PC-3 (cell line): ENCODE data around the gene RFTN1. TPM values are rescaled to one million over a fixed set of nuclear protein-coding genes. Genes with fewer than 3 reads are reported as not detected.
A peak's percentile ranks its signal among the peaks of the same experiment; 100 is the strongest.

Experiments used
- ATAC-seq: fragments of 200-7000 bp; cut with Tn5 transposase; 2 replicates; pipeline ENCODE4 v1.9.1; 2020; ENCODE audit warnings: mild to moderate bottlenecking, moderate library complexity
- BruUV-seq: library from RNA; stranded (reverse); fragments of 400-500 nt; replicated peaks from 2 replicates; lab custom pipeline; 2021; lab: Mats Ljungman, UMichigan
- CTCF ChIA-PET: fragments of 300-600 bp; sonication (Branson Sonifier 250); formaldehyde crosslinking; loops from one replicate; lab custom pipeline; 2022; ENCODE audit warnings: antibody characterized with exemption; lab: Charles Lee
- POLR2A ChIA-PET: fragments of 300-600 bp; sonication (Branson Sonifier 250); formaldehyde crosslinking; loops from one replicate; lab custom pipeline; 2022; ENCODE audit warnings: antibody characterized with exemption; ENCODE audit not compliant: unreplicated experiment; lab: Charles Lee
- DNase-seq: peaks from one replicate; pipeline ENCODE4 v3.0.0-alpha.2; 2015
- H2AFZ ChIP-seq: fragments of 300-600 bp; sonication (generic); 2 replicates; pipeline ENCODE4 v1.6.0; 2016; ENCODE audit warnings: antibody characterized with exemption, low read length
- H3F3A ChIP-seq: fragments of 300-600 bp; sonication (generic); one replicate; pipeline ENCODE4 v1.6.0; 2017; ENCODE audit warnings: antibody characterized with exemption, low read length, control low read depth, mild to moderate bottlenecking; ENCODE audit not compliant: unreplicated experiment
- H3K27ac ChIP-seq: fragments of 300-600 bp; sonication (generic); 2 replicates; pipeline ENCODE4 v1.5.1; 2016; ENCODE audit warnings: mild to moderate bottlenecking, low read length
- H3K27me3 ChIP-seq: fragments of 300-600 bp; sonication (generic); 2 replicates; pipeline ENCODE4 v1.6.1; 2016; ENCODE audit warnings: low read length, mixed read lengths
- H3K36me3 ChIP-seq: fragments of 300-600 bp; sonication (generic); 2 replicates; pipeline ENCODE4 v1.6.1; 2016; ENCODE audit warnings: low read depth, mixed run types, low read length, mixed read lengths
- H3K4me1 ChIP-seq: fragments of 300-600 bp; sonication (generic); 2 replicates; pipeline ENCODE4 v1.5.1; 2016; ENCODE audit warnings: low read length; ENCODE audit not compliant: insufficient read depth
- H3K4me2 ChIP-seq: fragments of 300-600 bp; sonication (generic); 2 replicates; pipeline ENCODE4 v1.6.0; 2016; ENCODE audit warnings: low read length
- H3K4me3 ChIP-seq: fragments of 300-600 bp; sonication (generic); 2 replicates; pipeline ENCODE4 v1.5.1; 2016; ENCODE audit warnings: mild to moderate bottlenecking, low read length, mixed read lengths
- H3K79me2 ChIP-seq: fragments of 300-600 bp; sonication (generic); 2 replicates; pipeline ENCODE4 v1.6.1; 2017; ENCODE audit warnings: low read length, mixed read lengths
- H3K9ac ChIP-seq: fragments of 300-600 bp; sonication (generic); 2 replicates; pipeline ENCODE4 v1.6.0; 2016; ENCODE audit warnings: mild to moderate bottlenecking, low read length
- H3K9me2 ChIP-seq: fragments of 300-600 bp; sonication (generic); replicated peaks from 2 replicates; pipeline ENCODE4 v1.6.1; 2016; ENCODE audit warnings: mixed run types, low read length, mixed read lengths
- H3K9me3 ChIP-seq: fragments of 300-600 bp; sonication (generic); 2 replicates; pipeline ENCODE4 v1.6.1; 2016; ENCODE audit warnings: low read length, mixed read lengths
- H4K20me1 ChIP-seq: fragments of 300-600 bp; sonication (generic); 2 replicates; pipeline ENCODE4 v1.6.1; 2016; ENCODE audit warnings: low read length, mixed read lengths
- CTCF ChIP-seq: fragments of 300-600 bp; sonication (generic); conservative IDR thresholded peaks from 2 replicates; pipeline ENCODE4 v1.5.1; 2017; ENCODE audit warnings: antibody characterized with exemption, low read depth, mild to moderate bottlenecking, low read length
- EZH2 ChIP-seq: fragments of 300-600 bp; sonication (generic); IDR thresholded peaks from one replicate; pipeline ENCODE4 v1.6.1; 2017; ENCODE audit warnings: antibody characterized with exemption, mild to moderate bottlenecking, low read length; ENCODE audit not compliant: unreplicated experiment
- EZH2phosphoT487 ChIP-seq: fragments of 300-600 bp; sonication (generic); IDR thresholded peaks from 2 replicates; pipeline ENCODE4 v1.6.1; 2018; ENCODE audit warnings: mild to moderate bottlenecking, antibody characterized with exemption, low read length, borderline replicate concordance
- intact Hi-C: fragments of 100-400 bp; cut with micrococcal nuclease; formaldehyde crosslinking; loops from 2 replicates; pipeline ENCODE4 v1.9.0; 2023
- total RNA-seq: library from RNA; depleted of rRNA; stranded (reverse); fragments of >200 nt; gene quantifications from 2 replicates; pipeline ENCODE4 v1.2.3, GENCODE V29; 2014

RFTN1 gene
- total RNA-seq, 1 experiment from 2014 or later, result 9.7 TPM

DNA sequence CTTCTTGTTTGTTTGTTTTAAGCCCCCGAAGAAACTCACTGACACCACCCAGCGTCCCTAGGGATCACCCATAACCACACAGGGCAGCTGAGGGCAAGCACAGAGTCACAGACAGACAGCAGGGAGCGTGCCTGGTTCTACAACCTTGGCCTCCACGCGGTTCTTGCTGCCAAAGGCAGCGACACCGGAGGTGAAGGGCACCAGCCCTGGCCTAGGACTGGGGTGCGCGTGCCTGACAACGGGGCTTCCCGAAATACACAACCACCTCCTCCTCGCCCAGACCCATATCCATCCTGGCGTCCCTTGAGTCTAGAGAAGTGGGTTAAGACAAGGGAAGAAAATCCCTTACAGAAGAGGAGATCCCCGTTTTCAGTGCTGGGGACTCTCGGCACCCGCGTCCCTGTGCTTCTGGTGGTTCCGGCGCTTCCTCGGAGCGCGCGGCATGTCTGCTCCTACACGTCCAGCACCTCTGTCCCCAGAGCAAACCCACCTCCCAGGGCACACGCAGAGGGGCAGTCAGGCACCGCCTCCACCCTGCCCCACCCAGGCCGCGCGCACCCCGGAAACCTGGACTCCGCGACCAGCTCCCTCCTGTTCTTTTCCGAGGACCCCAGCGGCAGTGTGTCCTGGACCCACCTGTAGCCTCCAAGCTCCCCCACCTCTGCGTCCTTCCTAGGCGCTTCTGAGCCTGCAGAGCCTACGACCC lies 911 bp downstream of the RFTN1 start:
- POLR2A ChIA-PET, result no interaction called here
- intact Hi-C loops, result no loop called here
- BruUV-seq, result no TSS peak
- TF ChIP-seq EZH2, result no peak
- no peak for TF ChIP-seq CTCF
- no peak for TF ChIP-seq EZH2phosphoT487
- DNase-seq (no peak), ATAC-seq (no peak)
- H3K79me2 ChIP-seq, result no peaks in the 10 kb centered on the region
- H3K9ac ChIP-seq, result no peak overlapping the region
- no peak overlapping the region for H3K27ac ChIP-seq
- no peaks in the 10 kb centered on the region for H4K20me1 ChIP-seq
- no peaks in the 10 kb centered on the region for H3F3A ChIP-seq
- peak overlapping the region; percentile 97 for H2AFZ ChIP-seq
- H3K9me2 ChIP-seq, result no peaks in the 10 kb centered on the region
- H3K27me3 ChIP-seq, result no peaks in the 10 kb centered on the region
- CTCF ChIA-PET, result no interaction called here
- no peaks in the 10 kb centered on the region for H3K36me3 ChIP-seq
- peak overlapping the region; percentile 95 for H3K4me2 ChIP-seq
- H3K9me3 ChIP-seq, result no peaks in the 10 kb centered on the region
- H3K4me3 ChIP-seq, result peak overlapping the region; percentile 85
- peaks cover 9% of the 10 kb centered on the region; the same call in 1 of the 2 replicates for H3K4me1 ChIP-seq

GRCh38 chr3:16511681-16512434 lies 1.6 kb downstream of the RFTN1 start:
- CTCF ChIA-PET, result no interaction called here
- intact Hi-C loops, result no loop called here

More at GRCh38 chr3:16511681-16512434, 1.6 kb downstream of the RFTN1 start:
- Histone ChIP-seq H3K9me2 (no peaks in the 10 kb centered on the region), H3K79me2 (no peaks in the 10 kb centered on the region), H3K4me2 (0 out of 2 replicates have a peak overlapping the region, but pooled peaks have one; percentile 95), H3K27me3 (no peaks in the 10 kb centered on the region), H3K9ac (no peak overlapping the region), H3F3A (no peaks in the 10 kb centered on the region), H3K4me3 (no peak overlapping the region), H3K27ac (no peak overlapping the region), H4K20me1 (no peaks in the 10 kb centered on the region), H3K36me3 (no peaks in the 10 kb centered on the region), H3K9me3 (no peaks in the 10 kb centered on the region), H2AFZ (no peak overlapping the region), H3K4me1 (0 out of 2 replicates have a peak, but pooled peaks cover 4% of the 10 kb centered on the region)
- DNase-seq, result no peak
- TF ChIP-seq EZH2phosphoT487, result no peak
- no peak for TF ChIP-seq CTCF
- TF ChIP-seq EZH2, result no peak
- no TSS peak for BruUV-seq
- POLR2A ChIA-PET, result no interaction called here
- ATAC-seq, result no peak
